IMR-90 (cell line): Measurements from ENCODE around the gene NOL4L. TPM values are rescaled to one million over a fixed set of nuclear protein-coding genes. Genes with fewer than 3 reads are reported as not detected.

ENCODE experiments used
- NFE2L2 ChIP-seq: fragments of 150-350 bp; IDR thresholded peaks from 2 replicates; pipeline ENCODE4 v1.6.1; 2016; ENCODE audit warnings: low read depth, mild to moderate bottlenecking, low read length
- RCOR1 ChIP-seq: IDR thresholded peaks from 2 replicates; pipeline ENCODE4 v1.6.1; 2012; ENCODE audit warnings: mild to moderate bottlenecking, low read length, improper control_type of control experiment; ENCODE audit not compliant: insufficient replicate concordance
- polyA plus RNA-seq, 3 experiments: library from polyadenylated mRNA; depleted of rRNA; stranded (reverse); fragments of >200 nt; gene quantifications; 2 replicates each; pipeline ENCODE4 v1.2.3, GENCODE V29; 2012; ENCODE audit warnings: low replicate concordance in 1 of 3
- total RNA-seq: library from RNA; depleted of rRNA; stranded (reverse); fragments of >200 nt; gene quantifications from 2 replicates; pipeline ENCODE4 v1.2.3, GENCODE V29; 2012

The NOL4L gene
- total and polyA plus RNA-seq, 2 of the 4 experiments (the other 2 are of a cell fraction) = 4.7 to 13.3 TPM

DNA sequence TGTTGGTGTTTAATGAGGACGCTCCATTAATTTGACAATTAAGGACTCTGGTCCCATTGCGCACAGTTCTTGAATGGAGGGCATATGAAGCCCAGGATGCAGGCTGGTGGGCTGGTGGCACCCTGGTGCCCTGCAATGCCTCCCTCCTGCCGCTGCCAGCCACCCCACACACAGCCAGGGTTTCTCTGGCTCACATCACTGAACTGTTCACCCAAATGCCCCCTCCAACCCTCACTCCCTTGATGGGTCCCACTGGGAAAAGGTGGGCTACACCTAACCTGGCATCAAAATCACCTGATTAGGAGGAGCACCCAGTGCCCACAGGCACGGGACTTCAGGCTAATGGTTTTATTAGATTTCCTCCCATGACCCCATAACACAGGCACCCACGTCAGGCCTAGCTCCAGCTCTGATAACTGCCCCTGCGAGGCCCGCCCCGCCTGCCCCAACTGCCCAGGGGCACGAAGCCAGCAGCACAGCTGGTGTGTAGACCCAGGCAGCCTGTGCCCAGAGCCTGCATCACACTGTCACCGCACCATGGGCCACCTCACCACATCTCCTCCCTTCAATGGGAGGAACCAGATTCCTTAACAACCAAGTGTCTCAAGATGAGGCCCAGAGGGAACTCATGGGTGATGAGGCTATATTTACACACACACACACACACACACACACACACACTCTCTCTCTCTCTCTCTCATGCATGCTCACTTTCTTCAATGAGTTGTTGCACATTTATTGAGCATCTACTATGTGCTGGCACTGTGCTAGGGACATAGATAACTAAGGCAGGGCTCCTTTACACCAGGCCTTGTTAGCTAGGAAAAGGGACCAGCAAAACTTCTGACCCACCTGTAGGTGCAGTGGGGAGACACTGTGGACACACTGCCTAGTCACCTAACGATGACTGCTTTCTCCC, 107.3 kb downstream of the NOL4L start (continued):
- TF ChIP-seq NFE2L2 (no peak), RCOR1 (no peak)
